ENCODE results near the gene MORC2.

The MORC2 gene

GRCh38 chr22:30955153-30955552, 13.4 kb downstream of the MORC2 start:
- Histone ChIP-seq H3K27ac (ENCODE audit: low read depth, low read length, poor library complexity, severe bottlenecking) (no peak overlapping the region), H3K36me3 (ENCODE audit: insufficient read depth, low read length) (peaks cover 55% of the 10 kb centered on the region; the same call in 1 of the 2 replicates)
- TF ChIP-seq EZH2 (IDR thresholded peaks at IDR 0.05; ENCODE audit: borderline replicate concordance, low read length), result no peak
- TF ChIP-seq CTCF (IDR thresholded peaks at IDR 0.05; ENCODE audit: low read length), result no peak

GRCh38 chr22:30953206-30953605, 15.4 kb downstream of the MORC2 start:
- H3K9me2 ChIP-seq (ENCODE audit: low read depth, low read length), result no peaks in the 10 kb centered on the region
- H3K27ac ChIP-seq (ENCODE audit: low read depth, low read length, poor library complexity, severe bottlenecking), result no peak overlapping the region
- no peaks in the 10 kb centered on the region for H3K79me2 ChIP-seq (ENCODE audit: insufficient read depth, low read length)
- no peaks in the 10 kb centered on the region for H3K4me1 ChIP-seq (ENCODE audit: insufficient read depth, low read length, severe bottlenecking)
- H3K36me3 ChIP-seq (ENCODE audit: insufficient read depth, low read length), result peaks cover 69% of the 10 kb centered on the region
- H3K27me3 ChIP-seq (ENCODE audit: insufficient read depth, low read length), result no peaks in the 10 kb centered on the region
- H3K4me2 ChIP-seq (ENCODE audit: low read length), result no peak overlapping the region
- no peak overlapping the region for H3K9ac ChIP-seq (ENCODE audit: low read length)
- no peaks in the 10 kb centered on the region for H3F3A ChIP-seq (ENCODE audit: insufficient read depth, low read length)
- H3K9me3 ChIP-seq (ENCODE audit: low read length), result no peaks in the 10 kb centered on the region
- TF ChIP-seq CTCF (IDR thresholded peaks at IDR 0.05; ENCODE audit: low read length) (no peak), EZH2 (IDR thresholded peaks at IDR 0.05; ENCODE audit: borderline replicate concordance, low read length) (no peak)
- no peaks in the 10 kb centered on the region for H4K20me1 ChIP-seq (ENCODE audit: insufficient read depth, low read length)
- H2AFZ ChIP-seq (ENCODE audit: low read length), result no peak overlapping the region
- H3K4me3 ChIP-seq (ENCODE audit: low read depth, low read length, poor library complexity, severe bottlenecking), result no peak overlapping the region

More at GRCh38 chr22:30955153-30955552, 13.4 kb downstream of the MORC2 start:
- Histone ChIP-seq H3K79me2 (ENCODE audit: insufficient read depth, low read length) (no peaks in the 10 kb centered on the region), H3K9ac (ENCODE audit: low read length) (no peak overlapping the region), H3K4me1 (ENCODE audit: insufficient read depth, low read length, severe bottlenecking) (no peaks in the 10 kb centered on the region), H2AFZ (ENCODE audit: low read length) (no peak overlapping the region), H3K4me3 (ENCODE audit: low read depth, low read length, poor library complexity, severe bottlenecking) (no peak overlapping the region), H3K27me3 (ENCODE audit: insufficient read depth, low read length) (no peaks in the 10 kb centered on the region), H3K9me3 (ENCODE audit: low read length) (no peaks in the 10 kb centered on the region), H4K20me1 (ENCODE audit: insufficient read depth, low read length) (no peaks in the 10 kb centered on the region), H3K9me2 (ENCODE audit: low read depth, low read length) (no peaks in the 10 kb centered on the region), H3K4me2 (ENCODE audit: low read length) (no peak overlapping the region), H3F3A (ENCODE audit: insufficient read depth, low read length) (no peaks in the 10 kb centered on the region)

- no peak overlapping the region for H2AFZ ChIP-seq (ENCODE audit: low read length)
- no peak overlapping the region for H3K9ac ChIP-seq (ENCODE audit: low read length)
- H3K27ac ChIP-seq (ENCODE audit: low read depth, low read length, poor library complexity, severe bottlenecking), result no peak overlapping the region
- H3K36me3 ChIP-seq (ENCODE audit: insufficient read depth, low read length), result peaks cover 80% of the 10 kb centered on the region
- no peak overlapping the region for H3K4me2 ChIP-seq (ENCODE audit: low read length)
- no peaks in the 10 kb centered on the region for H3K79me2 ChIP-seq (ENCODE audit: insufficient read depth, low read length)
- H4K20me1 ChIP-seq (ENCODE audit: insufficient read depth, low read length), result no peaks in the 10 kb centered on the region
- TF ChIP-seq EZH2 (IDR thresholded peaks at IDR 0.05; ENCODE audit: borderline replicate concordance, low read length) (no peak), CTCF (IDR thresholded peaks at IDR 0.05; ENCODE audit: low read length) (no peak)
- no peaks in the 10 kb centered on the region for H3K9me2 ChIP-seq (ENCODE audit: low read depth, low read length)
- H3K4me3 ChIP-seq (ENCODE audit: low read depth, low read length, poor library complexity, severe bottlenecking), result no peak overlapping the region
- H3K27me3 ChIP-seq (ENCODE audit: insufficient read depth, low read length), result no peaks in the 10 kb centered on the region
- no peaks in the 10 kb centered on the region for H3F3A ChIP-seq (ENCODE audit: insufficient read depth, low read length)
- no peaks in the 10 kb centered on the region for H3K9me3 ChIP-seq (ENCODE audit: low read length)
- no peaks in the 10 kb centered on the region for H3K4me1 ChIP-seq (ENCODE audit: insufficient read depth, low read length, severe bottlenecking)
Measured at GRCh38 chr22:30949934-30950660, 18.5 kb downstream of the MORC2 start.

Data from OCI-LY1 (cell line).